Suprapubic skin (tissue), 4 donors: Measurements from ENCODE around the gene DOK4. TPM values are rescaled to one million over a fixed set of nuclear protein-coding genes. Genes with fewer than 3 reads are reported as not detected.

Source experiments
- DNase-seq, 2 donors: peaks; one replicate each; pipeline ENCODE4 v3.0.0-alpha.2; 2019; ENCODE audit warnings: low spot score in 2 of 2
- H3K27ac ChIP-seq: fragments of 200-600 bp; sonication (generic); one replicate; pipeline ENCODE4 v1.5.1; 2019
- H3K27me3 ChIP-seq: fragments of 200-600 bp; sonication (generic); one replicate; pipeline ENCODE4 v1.5.1; 2019
- H3K36me3 ChIP-seq: fragments of 200-600 bp; sonication (generic); one replicate; pipeline ENCODE4 v1.5.1; 2019
- H3K4me1 ChIP-seq: fragments of 200-600 bp; sonication (generic); one replicate; pipeline ENCODE4 v1.5.1; 2019
- H3K4me3 ChIP-seq: fragments of 200-600 bp; sonication (generic); one replicate; pipeline ENCODE4 v1.5.1; 2019; ENCODE audit warnings: mild to moderate bottlenecking
- H3K9me3 ChIP-seq: fragments of 200-600 bp; sonication (generic); one replicate; pipeline ENCODE4 v1.5.1; 2019
- EP300 ChIP-seq: sonication (generic); formaldehyde crosslinking; IDR thresholded peaks from one replicate; pipeline ENCODE4 v1.6.1; 2017; ENCODE audit warnings: antibody characterized with exemption
- POLR2A ChIP-seq, 2 donors: fragments of 450-650 bp; IDR thresholded peaks; one replicate each; pipeline ENCODE4 v1.6.1; 2017; ENCODE audit warnings: antibody characterized with exemption in 2 of 2, mild to moderate bottlenecking in 2 of 2, moderate library complexity in 2 of 2
- POLR2AphosphoS5 ChIP-seq, 3 donors: sonication (generic); formaldehyde crosslinking; IDR thresholded peaks; one replicate each; pipeline ENCODE4 v1.6.1; 2017; ENCODE audit warnings: antibody characterized with exemption in 3 of 3
- WGBS: methylation state at CpG from one replicate; pipeline ENCODE4 v1.1.5; 2018; 5-methylcytosine and 5-hydroxymethylcytosine counted together
- total RNA-seq, 4 donors: library from RNA; depleted of rRNA; stranded (reverse); fragments of >200 nt; gene quantifications; one replicate each; pipeline ENCODE4 v1.1.0, GENCODE V29; 2016
- TF ChIP-seq, protein P1 (sequence below), 2 donors: fragments of 200-600 bp in 1 of 2; fragments of 450-650 bp in 1 of 2; sonication (generic) in 1 of 2; IDR thresholded peaks; one replicate each; pipeline ENCODE4 v1.5.1; 2016 to 2019; ENCODE audit warnings: antibody characterized with exemption in 2 of 2, mild to moderate bottlenecking in 1 of 2, moderate library complexity in 1 of 2

The DOK4 gene
- total RNA-seq, 4 donors from 2014 or later = 29.8 to 66.8 (median 51.3) TPM

DNA sequence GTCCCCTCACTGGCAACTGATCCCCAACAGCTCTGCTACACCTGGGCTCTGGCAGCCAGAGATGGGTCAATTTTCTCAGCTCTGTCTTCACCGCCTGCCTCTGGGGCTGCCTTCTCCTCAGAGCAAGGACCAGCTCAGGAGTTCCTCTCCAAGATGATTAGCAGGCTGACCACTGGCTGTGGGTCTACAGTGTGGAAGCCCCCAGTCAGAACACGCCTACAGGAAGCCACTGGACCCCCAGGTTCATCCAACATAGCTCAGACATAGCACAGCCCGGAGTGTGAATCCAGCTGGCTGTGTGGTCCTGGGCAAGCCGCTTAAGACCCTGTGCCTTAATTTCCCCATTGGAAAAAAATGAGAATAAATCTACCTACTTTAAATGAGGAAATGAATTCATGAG, 4.9 kb downstream of the DOK4 start:
- Histone ChIP-seq H3K9me3 (no peaks in the 10 kb centered on the region), H3K4me3 (no peak overlapping the region), H3K4me1 (peaks cover 71% of the 10 kb centered on the region), H3K36me3 (peaks cover 5% of the 10 kb centered on the region), H3K27ac (no peak overlapping the region), H3K27me3 (no peaks in the 10 kb centered on the region)
- TF ChIP-seq, protein P1, sequence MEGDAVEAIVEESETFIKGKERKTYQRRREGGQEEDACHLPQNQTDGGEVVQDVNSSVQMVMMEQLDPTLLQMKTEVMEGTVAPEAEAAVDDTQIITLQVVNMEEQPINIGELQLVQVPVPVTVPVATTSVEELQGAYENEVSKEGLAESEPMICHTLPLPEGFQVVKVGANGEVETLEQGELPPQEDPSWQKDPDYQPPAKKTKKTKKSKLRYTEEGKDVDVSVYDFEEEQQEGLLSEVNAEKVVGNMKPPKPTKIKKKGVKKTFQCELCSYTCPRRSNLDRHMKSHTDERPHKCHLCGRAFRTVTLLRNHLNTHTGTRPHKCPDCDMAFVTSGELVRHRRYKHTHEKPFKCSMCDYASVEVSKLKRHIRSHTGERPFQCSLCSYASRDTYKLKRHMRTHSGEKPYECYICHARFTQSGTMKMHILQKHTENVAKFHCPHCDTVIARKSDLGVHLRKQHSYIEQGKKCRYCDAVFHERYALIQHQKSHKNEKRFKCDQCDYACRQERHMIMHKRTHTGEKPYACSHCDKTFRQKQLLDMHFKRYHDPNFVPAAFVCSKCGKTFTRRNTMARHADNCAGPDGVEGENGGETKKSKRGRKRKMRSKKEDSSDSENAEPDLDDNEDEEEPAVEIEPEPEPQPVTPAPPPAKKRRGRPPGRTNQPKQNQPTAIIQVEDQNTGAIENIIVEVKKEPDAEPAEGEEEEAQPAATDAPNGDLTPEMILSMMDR (IDR thresholded peaks at IDR 0.05) = no peak
- TF ChIP-seq POLR2A (IDR thresholded peaks at IDR 0.05) = no peak
- no peak for TF ChIP-seq EP300
- no peak for TF ChIP-seq POLR2AphosphoS5 (IDR thresholded peaks at IDR 0.05)
- peak in 1 of 2 donors; percentile 35 for DNase-seq
- WGBS = 81% methylated on average over 3 of the region's 4 CpGs

DNA sequence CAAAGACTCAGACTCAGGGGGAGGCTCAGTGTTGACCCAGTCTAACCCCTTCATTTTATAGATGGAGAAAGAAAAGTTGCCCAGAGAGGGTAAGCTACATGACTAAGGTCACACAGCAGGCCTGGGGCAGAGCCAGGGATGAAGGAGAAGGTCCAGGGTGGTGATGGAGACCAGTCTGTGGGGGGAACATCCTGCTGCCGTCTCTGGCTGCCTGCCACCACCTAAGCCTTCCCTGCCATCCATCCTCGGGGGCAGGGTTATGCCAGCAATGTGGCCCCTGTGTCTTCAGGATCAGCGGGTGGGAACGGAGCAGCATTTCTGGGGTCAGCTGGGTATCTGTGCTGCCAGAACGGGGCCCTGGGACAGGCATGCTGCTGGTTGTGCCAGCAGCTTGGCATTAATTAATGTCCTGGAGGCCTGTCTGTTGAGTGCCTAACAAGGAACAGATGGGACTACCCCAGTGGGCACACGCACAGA, 5.5 kb downstream of the DOK4 start:
- no peak for TF ChIP-seq POLR2A (IDR thresholded peaks at IDR 0.05)
- Histone ChIP-seq H3K27ac (no peak overlapping the region), H3K4me1 (peaks cover 72% of the 10 kb centered on the region), H3K27me3 (no peaks in the 10 kb centered on the region), H3K9me3 (no peaks in the 10 kb centered on the region), H3K36me3 (peaks cover 5% of the 10 kb centered on the region), H3K4me3 (no peak overlapping the region)
- DNase-seq = no peak
- 36% methylated on average over 3 of the region's 6 CpGs for WGBS

DNA sequence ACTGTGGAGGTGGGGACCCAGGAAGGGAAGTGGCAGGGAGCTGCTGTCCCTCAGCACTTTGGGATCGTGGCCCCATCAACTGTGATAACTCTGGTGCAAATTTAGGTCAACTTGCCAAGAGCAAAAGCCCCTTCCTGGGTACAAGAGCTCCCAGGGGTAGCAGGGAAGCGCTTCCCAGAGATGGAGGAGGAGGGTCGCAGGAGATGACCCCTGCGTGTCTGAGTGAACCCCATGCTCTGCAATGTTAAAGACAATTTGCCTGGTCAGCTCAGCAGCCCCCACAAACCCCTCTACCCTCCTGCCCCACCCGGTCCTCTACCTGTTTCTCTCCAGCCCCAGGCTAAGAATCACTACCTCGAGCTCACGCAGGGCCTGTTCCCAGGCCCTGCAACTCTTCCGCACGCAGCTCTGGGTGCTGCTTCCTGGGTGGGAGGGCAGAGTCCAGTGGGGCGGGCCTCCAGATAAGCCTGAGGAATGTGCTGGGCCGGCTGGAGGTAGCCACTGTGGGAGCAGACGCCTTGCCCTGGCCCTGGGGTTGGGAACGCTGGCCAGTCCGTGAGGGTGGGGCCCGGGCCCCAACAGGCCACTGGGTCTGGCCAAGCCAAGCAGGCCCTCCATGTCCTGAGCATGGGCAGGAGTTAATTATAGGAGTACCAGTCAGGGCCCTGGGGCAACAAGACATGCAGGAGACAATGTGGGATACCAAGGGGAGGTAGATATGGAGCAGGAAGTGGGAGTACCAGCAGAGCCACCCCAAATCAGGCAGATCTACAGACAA, 6.1 kb downstream of the DOK4 start:
- H3K9me3 ChIP-seq = no peaks in the 10 kb centered on the region
- H3K27me3 ChIP-seq = no peaks in the 10 kb centered on the region
- H3K36me3 ChIP-seq = peaks cover 7% of the 10 kb centered on the region
- no peak for DNase-seq
- H3K4me1 ChIP-seq = peaks cover 67% of the 10 kb centered on the region
- peak overlapping the region; percentile 49 for H3K4me3 ChIP-seq
- H3K27ac ChIP-seq = no peak overlapping the region
- WGBS = 47% methylated on average over 13 of the region's 15 CpGs
- TF ChIP-seq POLR2AphosphoS5 (IDR thresholded peaks at IDR 0.05) (no peak), EP300 (no peak), POLR2A (IDR thresholded peaks at IDR 0.05) (no peak)
- TF ChIP-seq, protein P1 (IDR thresholded peaks at IDR 0.05) = no peak

DNA sequence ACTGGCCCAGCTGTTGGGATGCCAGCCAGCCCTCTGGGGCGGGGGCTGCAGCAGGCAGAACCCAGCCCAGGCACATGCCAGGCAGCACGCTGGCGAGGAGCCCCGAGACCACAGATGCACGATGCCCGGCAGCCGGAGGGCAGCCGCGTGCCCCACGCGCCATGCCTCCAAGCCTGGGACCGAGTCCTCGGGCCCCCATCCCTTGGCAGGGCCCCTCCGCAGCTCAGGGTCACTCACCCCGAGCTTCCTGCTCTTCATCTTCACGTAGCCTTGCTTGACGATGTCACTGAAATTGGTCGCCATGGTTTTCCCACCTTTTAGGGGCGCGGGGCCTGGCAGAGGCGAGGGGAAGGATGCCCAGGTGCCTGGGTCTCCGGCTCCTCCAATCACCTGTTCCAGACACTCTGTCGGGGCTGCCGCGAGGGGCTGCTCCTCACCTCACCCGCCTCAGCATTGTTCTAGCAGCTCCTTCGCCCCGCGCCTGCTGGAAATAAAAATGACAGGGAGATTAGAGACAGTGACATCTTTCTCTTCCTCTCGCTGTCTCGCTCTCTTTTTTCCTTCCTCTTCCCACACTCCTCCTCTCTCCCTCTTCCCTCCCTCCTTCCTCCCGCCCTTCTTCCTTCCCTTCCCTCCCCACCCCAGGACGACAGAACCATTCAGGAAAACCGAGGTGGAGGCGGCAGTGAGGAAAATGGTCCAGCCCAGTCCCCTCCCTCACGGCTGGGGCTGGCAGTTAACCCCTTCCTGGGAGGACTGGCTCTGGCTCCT, 6.9 kb downstream of the DOK4 start:
- H3K9me3 ChIP-seq = no peaks in the 10 kb centered on the region
- H3K27ac ChIP-seq = no peak overlapping the region
- H3K4me3 ChIP-seq = peak overlapping the region; percentile 49
- H3K36me3 ChIP-seq = peaks cover 15% of the 10 kb centered on the region
- no peaks in the 10 kb centered on the region for H3K27me3 ChIP-seq
- DNase-seq = peak in 1 of 2 donors; percentile 65
- WGBS = 18% methylated on average over 20 of the region's 36 CpGs
- TF ChIP-seq, protein P1 (IDR thresholded peaks at IDR 0.05) = no peak
- no peak for TF ChIP-seq POLR2A (IDR thresholded peaks at IDR 0.05)
- no peak for TF ChIP-seq EP300
- no peak for TF ChIP-seq POLR2AphosphoS5 (IDR thresholded peaks at IDR 0.05)
- H3K4me1 ChIP-seq = peaks cover 60% of the 10 kb centered on the region

DNA sequence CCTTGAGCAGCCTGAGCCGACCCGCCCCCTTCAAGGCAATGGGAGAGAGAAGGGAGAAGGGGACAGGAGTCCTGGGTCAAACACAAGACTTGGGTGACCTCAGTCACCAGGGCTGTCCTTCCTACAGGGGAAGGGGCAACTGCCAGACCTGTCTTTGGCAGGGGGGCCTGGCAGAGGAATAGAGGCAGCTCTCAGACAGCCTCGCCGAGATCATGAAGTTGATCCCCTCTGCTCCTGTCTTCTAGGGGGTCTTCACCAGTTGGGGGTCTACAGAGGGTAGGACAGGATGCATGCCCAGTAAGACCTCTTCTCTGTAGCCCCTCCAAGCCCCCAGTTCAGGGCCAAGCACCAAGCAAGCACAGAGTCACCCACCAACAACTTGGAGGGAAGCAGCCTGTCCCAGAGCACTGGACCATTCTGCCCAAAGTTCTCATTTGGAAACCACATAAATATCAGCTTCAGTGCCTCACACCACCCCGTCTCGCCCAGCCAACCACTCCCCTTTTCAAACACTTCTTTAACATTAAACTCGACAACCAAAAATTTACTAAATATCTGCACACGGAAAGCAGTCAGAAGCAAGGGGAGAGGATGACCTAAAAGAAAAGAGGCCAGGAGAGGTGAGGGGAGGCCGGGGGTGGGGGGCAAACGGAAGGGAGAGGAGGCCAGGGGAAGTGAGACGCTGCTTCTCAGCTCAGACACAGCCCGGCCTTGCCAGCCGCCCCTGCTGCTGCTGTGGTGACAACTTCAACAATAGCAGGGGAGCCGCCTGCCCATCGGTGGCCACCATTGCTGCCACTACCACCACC, 7.7 kb downstream of the DOK4 start:
- Histone ChIP-seq H3K4me3 (peak overlapping the region; percentile 49), H3K27me3 (no peaks in the 10 kb centered on the region), H3K4me1 (peaks cover 52% of the 10 kb centered on the region), H3K9me3 (no peaks in the 10 kb centered on the region), H3K27ac (no peak overlapping the region), H3K36me3 (peaks cover 23% of the 10 kb centered on the region)
- WGBS = 65% methylated on average over 13 of the region's 15 CpGs
- DNase-seq = no peak
- TF ChIP-seq EP300 (no peak), POLR2AphosphoS5 (IDR thresholded peaks at IDR 0.05) (no peak), POLR2A (IDR thresholded peaks at IDR 0.05) (no peak)
- TF ChIP-seq, protein P1 (IDR thresholded peaks at IDR 0.05) = no peak
